HepG2 (cell line): Measurements from ENCODE around the gene LRRC27. TPM values are rescaled to one million over a fixed set of nuclear protein-coding genes. Genes with fewer than 3 reads are reported as not detected.

Source experiments
- ATAC-seq: fragments of 200-7000 bp; cut with Tn5 transposase; 3 replicates; pipeline ENCODE4 v1.9.1; 2020; ENCODE audit warnings: mild to moderate bottlenecking, moderate library complexity
- BruUV-seq: library from RNA; stranded (reverse); fragments of 400-500 nt; replicated peaks from 2 replicates; lab custom pipeline; 2021; lab: Mats Ljungman, UMichigan
- CTCF ChIA-PET: fragments of 300-600 bp; formaldehyde crosslinking; extraction: SDS; loops from one replicate; lab custom pipeline; 2021; ENCODE audit warnings: low total read pairs, inconsistent platforms, low intra/inter-chr PET ratio; lab: Yijun Ruan, JAX
- POLR2A ChIA-PET: fragments of 350-600 bp; sonication (Branson Sonifier 250); formaldehyde crosslinking; loops from one replicate; lab custom pipeline; 2020; ENCODE audit warnings: antibody characterized with exemption, inconsistent platforms; lab: Yijun Ruan, JAX
- DNase-seq: peaks from one replicate; pipeline ENCODE4 v3.0.0-alpha.2; 2015; ENCODE audit warnings: low spot score
- FAIRE-seq: peaks from 3 replicates; lab custom pipeline; 2011; peaks lifted over from hg19 to GRCh38; lab: Jason Lieb, UNC
- H2AFZ ChIP-seq: one replicate; pipeline ENCODE4 v1.6.1; 2011; ENCODE audit warnings: low read length, inconsistent platforms
- H3K27ac ChIP-seq: fragments of 300-600 bp; 3 replicates; pipeline ENCODE4 v1.8.0; 2011; ENCODE audit warnings: mixed run types, mild to moderate bottlenecking, mixed read lengths, low read length, inconsistent platforms; ENCODE audit not compliant: insufficient read depth; ENCODE audit errors: extremely low read length
- H3K27me3 ChIP-seq, 2 experiments: fragments of 200-600 bp in 1 of 2; 2 replicates in 1 of 2; 3 replicates in 1 of 2; pipeline versions ENCODE4 v1.6.0 to v1.8.0; 2011; ENCODE audit warnings: low read length in 2 of 2, mild to moderate bottlenecking in 2 of 2, moderate library complexity in 2 of 2, inconsistent platforms in 1 of 2; ENCODE audit not compliant: insufficient read depth in 2 of 2, control insufficient read depth in 1 of 2
- H3K36me3 ChIP-seq, 2 experiments: fragments of 200-600 bp in 1 of 2; replicated peaks in 1 of 2; 2 replicates in 1 of 2; 3 replicates in 1 of 2; pipeline versions ENCODE4 v1.5.1 to v1.8.0; 2011; ENCODE audit warnings: low read length in 2 of 2, inconsistent platforms in 1 of 2; ENCODE audit not compliant: insufficient read depth in 2 of 2, control insufficient read depth in 1 of 2
- H3K4me1 ChIP-seq: 2 replicates; pipeline ENCODE4 v1.5.1; 2012; ENCODE audit warnings: low read length, inconsistent platforms; ENCODE audit not compliant: insufficient read depth
- H3K4me2 ChIP-seq: 2 replicates; pipeline ENCODE4 v1.6.0; 2011; ENCODE audit warnings: low read depth, low read length, inconsistent platforms
- H3K4me3 ChIP-seq, 3 experiments: fragments of 200-600 bp in 1 of 3; sonication (generic), shearing (Covaris generic) in 1 of 3; replicated peaks in 1 of 3; 2 replicates each; pipeline ENCODE4 v1.5.1; 2011 to 2016; ENCODE audit warnings: low read length in 3 of 3, inconsistent platforms in 2 of 3, low read depth in 2 of 3, mild to moderate bottlenecking in 2 of 3, control low read depth in 1 of 3, mixed read lengths in 1 of 3; ENCODE audit not compliant: insufficient read depth in 1 of 3
- H3K79me2 ChIP-seq: one replicate; pipeline ENCODE4 v1.6.1; 2011; ENCODE audit warnings: low read length, inconsistent platforms; ENCODE audit not compliant: insufficient read depth
- H3K9ac ChIP-seq: 2 replicates; pipeline ENCODE4 v1.6.0; 2011; ENCODE audit warnings: mild to moderate bottlenecking, low read depth, low read length, inconsistent platforms; ENCODE audit not compliant: insufficient read depth
- H3K9me3 ChIP-seq: 2 replicates; pipeline ENCODE4 v1.5.1; 2012; ENCODE audit warnings: mild to moderate bottlenecking, low read length
- H4K20me1 ChIP-seq: 2 replicates; pipeline ENCODE4 v1.6.0; 2011; ENCODE audit warnings: inconsistent platforms, mild to moderate bottlenecking, low read length, moderate library complexity; ENCODE audit not compliant: insufficient read depth
- HNF4A ChIP-seq: sonication (generic); formaldehyde crosslinking; IDR thresholded peaks from 2 replicates; pipeline ENCODE4 v1.4.0; 2020; ENCODE audit warnings: missing genetic modification reagents
- KLF6 ChIP-seq: IDR thresholded peaks from 2 replicates; pipeline ENCODE4 v1.8.0; 2016; ENCODE audit warnings: missing biosample characterization, missing genetic modification reagents
- MEF2D ChIP-seq: sonication (generic); formaldehyde crosslinking; IDR thresholded peaks from 2 replicates; pipeline ENCODE4 v1.5.1; 2020; ENCODE audit warnings: mild to moderate bottlenecking, missing genetic modification reagents
- POLR2A ChIP-seq, 2 experiments: IDR thresholded peaks; 2 replicates each; pipeline ENCODE4 v1.6.1; 2011; ENCODE audit warnings: low read depth in 2 of 2, low read length in 2 of 2, mild to moderate bottlenecking in 1 of 2, moderate library complexity in 1 of 2; ENCODE audit not compliant: insufficient read depth in 1 of 2
- RFX3 ChIP-seq: IDR thresholded peaks from 2 replicates; pipeline ENCODE4 v1.6.1; 2016; ENCODE audit warnings: missing biosample characterization, missing genetic modification reagents
- SOX5 ChIP-seq: IDR thresholded peaks from 2 replicates; pipeline ENCODE4 v1.6.1; 2016; ENCODE audit warnings: borderline replicate concordance
- SRSF4 ChIP-seq: fragments of 200-400 bp; formaldehyde crosslinking; IDR thresholded peaks from one replicate; pipeline ENCODE4 v1.6.1; 2018; ENCODE audit warnings: mild to moderate bottlenecking, low read depth, low read length, moderate library complexity; ENCODE audit not compliant: poor library complexity, severe bottlenecking
- SUZ12 ChIP-seq: fragments of 150-350 bp; IDR thresholded peaks from 2 replicates; pipeline ENCODE4 v1.6.1; 2014; ENCODE audit warnings: low read depth, low read length
- ZNF563 ChIP-seq: sonication (generic); formaldehyde crosslinking; IDR thresholded peaks from 2 replicates; pipeline ENCODE4 v1.8.0; 2022; ENCODE audit warnings: mild to moderate bottlenecking, moderate library complexity, missing genetic modification reagents
- ZNF670 ChIP-seq: sonication (generic); formaldehyde crosslinking; IDR thresholded peaks from 2 replicates; pipeline ENCODE4 v1.8.0; 2022; ENCODE audit warnings: mild to moderate bottlenecking, missing genetic modification reagents, borderline replicate concordance
- ZNF773 ChIP-seq: sonication (generic); formaldehyde crosslinking; IDR thresholded peaks from 2 replicates; pipeline ENCODE4 v1.4.0; 2020; ENCODE audit warnings: missing genetic modification reagents, borderline replicate concordance
- WGBS: methylation state at CpG from one replicate; pipeline ENCODE4 v1.1.6; 2017; ENCODE audit warnings: low lambda C conversion rate; 5-methylcytosine and 5-hydroxymethylcytosine counted together
- in situ Hi-C: cut with HindIII; loops from 2 replicates; pipeline ENCODE4 v1.10.0; 2017; ENCODE audit warnings: low pct_unique_long_range_greater_than_20kb; ENCODE audit not compliant: extremely low pct_ligation_motif_present
- intact Hi-C: fragments of 100-400 bp; cut with micrococcal nuclease; formaldehyde crosslinking; loops from one replicate; pipeline ENCODE4 v1.10.0; 2022; ENCODE audit not compliant: unreplicated experiment
- polyA plus RNA-seq, 8 experiments: library from polyadenylated mRNA; depleted of rRNA in 3 of 8; stranded (reverse) in 7 of 8; unstranded in 1 of 8; fragments of >200 nt; fragmentation: Illumina TruSeq in 4 of 8; extraction: Trizol in 4 of 8; gene quantifications; 2 replicates each; pipeline versions ENCODE4 v1.2.1 to v1.2.3, GENCODE V29; 2011 to 2016; ENCODE audit warnings: low read depth in 4 of 8, missing spikeins in 1 of 8, mixed read lengths in 1 of 8; ENCODE audit not compliant: insufficient read depth in 1 of 8
- total RNA-seq, 5 experiments: library from RNA; depleted of rRNA; stranded (reverse); fragments of >200 nt; fragmentation: Illumina TruSeq; extraction: Trizol; gene quantifications; 2 replicates each; pipeline ENCODE4 v1.2.3, GENCODE V29; 2016; ENCODE audit warnings: low read depth in 1 of 5
- TF ChIP-seq, protein P1 (sequence below): sonication (generic); formaldehyde crosslinking; IDR thresholded peaks from 2 replicates; pipeline ENCODE4 v1.5.0; 2020; ENCODE audit warnings: mild to moderate bottlenecking, low read depth, missing genetic modification reagents, borderline replicate concordance
- TF ChIP-seq, protein P2 (sequence below): sonication (generic); formaldehyde crosslinking; IDR thresholded peaks from 2 replicates; pipeline ENCODE4 v1.4.0; 2020; ENCODE audit warnings: missing genetic modification reagents

Gene LRRC27
- total and polyA plus RNA-seq, 2 of the 13 experiments (the other 11 are each of a cell fraction or from before 2014, with no cell fraction given), result 4.2 to 4.6 TPM

DNA sequence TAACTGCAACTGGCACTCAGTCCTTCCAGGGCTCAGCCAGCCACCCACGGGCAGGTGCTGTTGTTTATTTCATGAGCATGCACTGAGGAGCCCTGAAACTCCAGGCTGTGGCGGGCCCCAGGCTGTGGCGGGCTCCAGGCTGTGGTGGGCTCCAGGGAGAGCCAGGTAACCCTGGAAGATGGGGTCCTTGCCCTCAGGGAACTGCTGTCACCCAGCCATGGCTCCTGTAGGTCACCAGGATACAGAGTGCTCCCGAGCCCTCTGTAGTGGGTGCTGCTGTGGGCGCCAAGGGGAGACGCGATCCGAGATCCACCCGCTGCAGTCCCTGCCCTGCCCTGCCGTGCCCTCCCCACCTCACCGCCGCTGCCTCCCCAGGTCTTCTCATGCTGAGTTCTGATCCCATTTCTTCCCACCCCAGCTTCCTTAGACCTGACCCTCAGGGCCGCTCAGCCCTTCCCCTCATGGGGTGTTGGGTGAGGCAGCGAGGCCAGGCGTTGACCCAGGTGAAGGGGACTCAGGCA lies 29.6 kb downstream of the LRRC27 start:
- no peak for FAIRE-seq
- ChIA-PET POLR2A (no interaction called here), CTCF (no interaction called here)
- ATAC-seq, result no peak
- Histone ChIP-seq H3K27me3 (no peaks in the 10 kb centered on the region), H3K27ac (no peak overlapping the region), H2AFZ (no peak overlapping the region), H3K79me2 (no peaks in the 10 kb centered on the region), H3K9ac (no peak overlapping the region), H3K4me1 (no peaks in the 10 kb centered on the region), H3K9me3 (no peaks in the 10 kb centered on the region), H3K4me2 (no peak overlapping the region), H4K20me1 (no peaks in the 10 kb centered on the region; the same call in 1 of the 2 replicates), H3K36me3 (no peaks in the 10 kb centered on the region), H3K4me3 (no peak overlapping the region)
- 93% methylated on average over 14 of the region's 15 CpGs for WGBS
- no TSS peak for BruUV-seq
- no peak for TF ChIP-seq POLR2A (IDR thresholded peaks at IDR 0.05; ENCODE audit: insufficient read depth in 1 of 2, low read depth in 2 of 2, low read length in 2 of 2)
- TF ChIP-seq SOX5, result no peak
- TF ChIP-seq, protein P1, sequence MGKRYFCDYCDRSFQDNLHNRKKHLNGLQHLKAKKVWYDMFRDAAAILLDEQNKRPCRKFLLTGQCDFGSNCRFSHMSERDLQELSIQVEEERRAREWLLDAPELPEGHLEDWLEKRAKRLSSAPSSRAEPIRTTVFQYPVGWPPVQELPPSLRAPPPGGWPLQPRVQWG, result no peak
- no peak for TF ChIP-seq HNF4A (CRISPR knock-in tag)
- no peak for TF ChIP-seq ZNF670 (CRISPR knock-in tag)
- no peak for TF ChIP-seq MEF2D (CRISPR knock-in tag)
- TF ChIP-seq, protein P2, sequence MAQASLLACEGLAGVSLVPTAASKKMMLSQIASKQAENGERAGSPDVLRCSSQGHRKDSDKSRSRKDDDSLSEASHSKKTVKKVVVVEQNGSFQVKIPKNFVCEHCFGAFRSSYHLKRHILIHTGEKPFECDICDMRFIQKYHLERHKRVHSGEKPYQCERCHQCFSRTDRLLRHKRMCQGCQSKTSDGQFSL (CRISPR knock-in tag), result no peak
- TF ChIP-seq SRSF4, result no peak
- TF ChIP-seq KLF6, result no peak
- TF ChIP-seq RFX3 (CRISPR knock-in tag), result no peak
- no peak for TF ChIP-seq ZNF563
- no peak for TF ChIP-seq SUZ12
- no peak for TF ChIP-seq ZNF773 (CRISPR knock-in tag)
- intact Hi-C loops, result no loop called here
- no peak for DNase-seq
- in situ Hi-C loops, result no loop called here
